GM18907 (cell line): Measurements from ENCODE around the gene TULP1.

ENCODE experiments used
- ATAC-seq: cut with Tn5 transposase; IDR thresholded peaks from one replicate; pipeline ENCODE4 v1.9.1; 2021; ENCODE audit warnings: mild to moderate bottlenecking, moderate library complexity; ENCODE audit not compliant: unreplicated experiment

The TULP1 gene

GRCh38 chr6:35468181-35468979 is 44.3 kb downstream of the TULP1 start, which contains the start of gene RPL10A:
RPL10A (plus strand) TSS chr6:35468401; CDS start chr6:35468435, 34 bp downstream.
- ATAC-seq = peak; percentile 70

- no peak for ATAC-seq
Measured at GRCh38 chr6:35465646-35466045, 47.0 kb downstream of the TULP1 start.

- no peak for ATAC-seq
Measured at GRCh38 chr6:35463292-35463691, 49.4 kb downstream of the TULP1 start.

- no peak for ATAC-seq
Measured at GRCh38 chr6:35461270-35461669, 51.4 kb downstream of the TULP1 start.

- ATAC-seq = no peak
Measured at GRCh38 chr6:35457907-35458306, 54.8 kb downstream of the TULP1 start.

- no peak for ATAC-seq
Measured at GRCh38 chr6:35454391-35455110, 58.1 kb downstream of the TULP1 start.

GRCh38 chr6:35453236-35453635 is 59.5 kb downstream of the TULP1 start:
- ATAC-seq = no peak

- peak; percentile 92 for ATAC-seq
Measured at GRCh38 chr6:35452183-35453090, 60.3 kb downstream of the TULP1 start, which contains the start of gene FANCE. FANCE (plus strand) TSS chr6:35452338; CDS start chr6:35452546, 208 bp downstream.

GRCh38 chr6:35451354-35452182 is 61.1 kb downstream of the TULP1 start:
- ATAC-seq = no peak

GRCh38 chr6:35449287-35449881 is 63.3 kb downstream of the TULP1 start:
- ATAC-seq = peak; percentile 42

GRCh38 chr6:35448191-35448590 is 64.5 kb downstream of the TULP1 start:
- ATAC-seq = no peak
